ENCODE results near the gene DDI2.

Gene DDI2

GRCh38 chr1:15620902-15621682, 3.8 kb downstream of the DDI2 start:
- DNase-seq (ENCODE audit: low read depth) = no peak
- TF ChIP-seq, protein P1, sequence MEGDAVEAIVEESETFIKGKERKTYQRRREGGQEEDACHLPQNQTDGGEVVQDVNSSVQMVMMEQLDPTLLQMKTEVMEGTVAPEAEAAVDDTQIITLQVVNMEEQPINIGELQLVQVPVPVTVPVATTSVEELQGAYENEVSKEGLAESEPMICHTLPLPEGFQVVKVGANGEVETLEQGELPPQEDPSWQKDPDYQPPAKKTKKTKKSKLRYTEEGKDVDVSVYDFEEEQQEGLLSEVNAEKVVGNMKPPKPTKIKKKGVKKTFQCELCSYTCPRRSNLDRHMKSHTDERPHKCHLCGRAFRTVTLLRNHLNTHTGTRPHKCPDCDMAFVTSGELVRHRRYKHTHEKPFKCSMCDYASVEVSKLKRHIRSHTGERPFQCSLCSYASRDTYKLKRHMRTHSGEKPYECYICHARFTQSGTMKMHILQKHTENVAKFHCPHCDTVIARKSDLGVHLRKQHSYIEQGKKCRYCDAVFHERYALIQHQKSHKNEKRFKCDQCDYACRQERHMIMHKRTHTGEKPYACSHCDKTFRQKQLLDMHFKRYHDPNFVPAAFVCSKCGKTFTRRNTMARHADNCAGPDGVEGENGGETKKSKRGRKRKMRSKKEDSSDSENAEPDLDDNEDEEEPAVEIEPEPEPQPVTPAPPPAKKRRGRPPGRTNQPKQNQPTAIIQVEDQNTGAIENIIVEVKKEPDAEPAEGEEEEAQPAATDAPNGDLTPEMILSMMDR (IDR thresholded peaks at IDR 0.05; ENCODE audit: insufficient read depth, low read depth, low read length, missing control alignments) = no peak
- H3K4me3 ChIP-seq (ENCODE audit: low read depth, low read length) = no peak overlapping the region

- DNase-seq (ENCODE audit: low read depth) = no peak
- TF ChIP-seq, protein P1 (IDR thresholded peaks at IDR 0.05; ENCODE audit: insufficient read depth, low read depth, low read length, missing control alignments) = no peak
- no peak overlapping the region for H3K4me3 ChIP-seq (ENCODE audit: low read depth, low read length)
Observed at GRCh38 chr1:15621975-15622374, 4.7 kb downstream of the DDI2 start.

DNA sequence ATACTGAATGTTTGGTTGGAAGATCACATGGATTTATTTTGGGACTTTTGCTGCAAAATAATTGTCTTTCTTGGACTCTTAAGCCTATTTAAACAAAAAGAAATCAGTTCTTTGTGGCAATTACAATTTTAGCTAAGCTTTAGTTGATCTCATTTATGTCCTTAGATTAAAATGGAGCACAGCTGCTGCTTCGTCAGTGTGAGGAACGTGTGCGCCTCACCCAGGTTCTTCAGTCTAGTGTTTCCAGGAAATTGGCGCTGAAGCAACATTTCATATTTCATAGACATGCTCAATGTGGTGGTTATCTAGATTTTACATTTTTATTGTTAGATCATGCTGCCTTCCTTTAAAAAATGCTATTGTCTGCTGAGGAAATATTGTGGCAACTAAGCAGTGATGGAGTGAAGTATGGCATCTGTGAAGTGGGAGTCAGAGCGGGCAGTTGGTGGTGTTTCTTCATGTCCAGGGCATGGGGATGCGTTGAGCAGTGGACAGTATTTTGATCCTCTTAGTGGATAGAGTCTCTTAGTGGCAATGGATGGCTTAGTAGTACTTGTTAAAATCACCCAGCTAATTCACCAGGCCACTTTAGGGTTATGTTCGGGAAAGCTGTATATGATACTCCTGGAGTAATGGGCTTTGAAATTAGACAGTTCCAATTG, 5.6 kb downstream of the DDI2 start:
- no peak for DNase-seq (ENCODE audit: low read depth)
- TF ChIP-seq, protein P1 (IDR thresholded peaks at IDR 0.05; ENCODE audit: insufficient read depth, low read depth, low read length, missing control alignments) = no peak
- H3K4me3 ChIP-seq (ENCODE audit: low read depth, low read length) = no peak overlapping the region

GRCh38 chr1:15623435-15623834, 6.2 kb downstream of the DDI2 start:
- H3K4me3 ChIP-seq (ENCODE audit: low read depth, low read length) = no peak overlapping the region
- TF ChIP-seq, protein P1 (IDR thresholded peaks at IDR 0.05; ENCODE audit: insufficient read depth, low read depth, low read length, missing control alignments) = no peak
- DNase-seq (ENCODE audit: low read depth) = no peak

GRCh38 chr1:15624133-15624714, 7.0 kb downstream of the DDI2 start:
- no peak overlapping the region for H3K4me3 ChIP-seq (ENCODE audit: low read depth, low read length)
- no peak for DNase-seq (ENCODE audit: low read depth)
- TF ChIP-seq, protein P1 (IDR thresholded peaks at IDR 0.05; ENCODE audit: insufficient read depth, low read depth, low read length, missing control alignments) = no peak

DNA sequence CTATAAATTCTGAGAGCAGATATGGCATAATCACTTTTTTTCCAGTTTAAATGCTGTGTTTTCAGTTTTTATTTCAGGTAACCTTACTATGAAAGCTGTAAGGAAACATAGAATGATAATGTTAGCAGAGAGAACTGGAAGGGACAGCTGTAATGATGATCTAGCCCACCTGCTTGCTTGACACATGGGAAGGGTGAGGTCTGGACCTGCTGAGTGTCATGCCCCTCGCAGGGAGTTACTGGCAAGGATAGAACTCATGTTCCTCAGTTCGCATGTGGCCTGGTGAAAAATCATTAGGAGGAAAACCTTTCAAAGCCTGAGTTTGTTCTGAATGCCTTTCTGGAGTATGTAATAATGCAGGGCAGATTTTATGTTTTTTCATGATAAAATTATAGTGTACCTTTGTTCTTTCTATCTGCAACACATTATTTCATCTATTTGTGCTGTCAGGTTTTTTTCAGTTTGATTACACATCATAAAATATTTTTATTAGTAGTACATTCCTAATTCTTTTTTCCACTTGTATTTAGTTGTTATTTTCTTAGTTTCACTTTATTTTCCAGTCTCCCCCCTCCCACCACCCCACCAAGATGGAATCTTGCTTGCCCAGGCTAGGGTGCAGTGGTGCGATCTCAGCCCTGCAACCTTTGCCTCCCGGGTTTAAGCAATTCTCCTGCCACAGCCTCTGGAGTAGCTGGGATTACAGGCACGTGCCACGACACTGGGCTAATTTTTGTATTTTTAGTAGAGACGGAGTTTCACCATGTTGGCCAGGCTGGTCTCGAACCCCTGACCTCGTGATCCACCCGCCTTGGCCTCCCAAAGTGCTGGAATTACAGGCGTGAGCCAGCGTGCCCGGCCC, 8.0 kb downstream of the DDI2 start:
- no peak overlapping the region for H3K4me3 ChIP-seq (ENCODE audit: low read depth, low read length)
- TF ChIP-seq, protein P1 (IDR thresholded peaks at IDR 0.05; ENCODE audit: insufficient read depth, low read depth, low read length, missing control alignments) = no peak
- DNase-seq (ENCODE audit: low read depth) = no peak

All from GM12865 (cell line).